Amniotic epithelial cell (primary cell): ENCODE results near the gene DLK1.

ENCODE experiments used
- DNase-seq: peaks from one replicate; pipeline ENCODE4 v3.0.0-alpha.2; 2010; ENCODE audit warnings: low read depth

Gene DLK1

DNA sequence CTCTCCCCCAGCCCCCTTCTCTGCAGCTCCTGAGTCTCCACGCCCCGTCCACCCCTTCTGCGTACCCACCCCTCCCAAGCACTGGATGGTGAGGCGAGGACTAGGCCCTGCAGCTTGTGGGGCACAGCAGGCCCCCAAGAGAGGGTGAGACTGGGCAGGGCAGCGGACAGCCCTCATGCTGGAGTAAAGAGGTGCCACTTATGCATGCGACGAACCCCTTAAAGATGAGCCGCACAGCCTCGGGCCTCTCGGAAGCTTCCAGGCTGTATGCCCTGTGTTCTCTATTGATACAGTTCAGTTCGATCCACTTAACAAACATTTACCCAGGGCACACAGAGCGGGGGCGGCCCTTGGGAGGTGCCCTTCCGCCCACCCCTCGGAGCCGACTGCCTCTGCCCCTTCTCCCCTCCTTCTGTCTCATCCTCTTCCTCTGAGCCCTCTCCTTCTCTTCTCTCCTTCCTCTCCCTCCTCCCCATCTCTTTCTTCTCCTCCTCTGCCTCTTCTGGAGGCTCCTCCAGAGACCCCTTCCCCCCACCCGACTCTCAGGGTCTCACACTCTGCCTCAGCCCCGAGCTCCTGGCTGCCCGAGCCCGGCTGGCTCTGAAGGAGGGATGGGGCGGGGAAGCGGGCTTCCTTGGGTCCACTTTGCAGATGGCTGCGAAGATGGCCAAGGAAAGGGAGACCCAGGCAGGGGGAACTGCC is 32.7 kb upstream of the DLK1 start:
- no peak for DNase-seq

DNA sequence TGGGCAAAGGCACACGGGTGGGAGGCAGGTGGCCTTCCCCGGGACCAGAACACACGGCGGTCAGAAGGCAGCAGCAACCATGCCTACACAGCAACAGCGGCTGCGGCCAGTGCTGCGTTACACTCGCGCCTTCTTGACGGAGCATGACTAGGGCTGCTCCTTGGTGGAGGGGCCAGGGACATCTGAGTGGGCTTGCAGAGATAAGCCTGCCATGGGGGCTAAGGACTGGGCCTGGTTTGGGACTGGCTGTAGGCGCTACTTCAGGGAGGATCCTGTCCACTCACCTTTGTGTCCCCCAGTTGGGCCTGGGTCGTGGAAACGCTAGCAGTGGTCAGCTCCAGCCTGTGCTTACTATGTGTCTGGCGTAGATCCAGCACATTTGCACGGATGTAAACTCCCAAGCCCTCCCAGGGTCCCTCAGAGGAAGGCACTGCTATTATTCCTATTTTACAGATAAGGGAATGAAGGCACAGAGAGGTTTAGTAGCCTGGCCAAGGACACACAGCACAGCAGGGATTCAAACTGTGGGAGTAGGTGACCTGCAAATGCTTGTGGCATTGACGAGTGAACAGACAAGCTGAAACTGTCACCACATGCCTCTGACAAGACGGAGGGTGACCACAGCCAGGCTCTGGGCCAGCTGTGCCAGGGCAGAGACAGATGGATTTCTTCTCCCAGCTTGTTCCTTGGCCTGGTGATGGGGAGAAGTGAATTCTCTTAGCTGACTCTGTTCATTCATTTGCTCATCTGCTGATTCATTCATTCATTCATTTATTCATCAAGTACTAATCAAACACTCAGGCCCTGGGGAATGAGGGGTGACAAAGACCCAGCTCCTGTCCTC is 31.9 kb upstream of the DLK1 start:
- no peak for DNase-seq

DNA sequence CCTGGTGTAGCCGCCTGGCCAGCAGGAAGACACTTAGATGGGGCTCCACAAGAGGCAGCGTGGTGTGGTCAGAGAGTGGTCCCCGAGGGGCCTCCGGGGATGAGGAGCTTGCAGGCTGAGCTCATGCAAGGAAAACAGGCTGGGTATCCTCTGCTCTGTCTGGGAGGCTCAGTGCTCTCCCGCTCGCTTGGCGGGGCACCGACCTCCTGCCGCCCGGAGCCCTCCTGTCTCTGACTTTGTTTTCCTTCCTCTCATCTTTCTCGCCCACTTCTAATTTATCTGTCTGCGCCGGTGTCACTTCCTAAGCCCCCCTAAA is 31.3 kb upstream of the DLK1 start:
- no peak for DNase-seq

DNA sequence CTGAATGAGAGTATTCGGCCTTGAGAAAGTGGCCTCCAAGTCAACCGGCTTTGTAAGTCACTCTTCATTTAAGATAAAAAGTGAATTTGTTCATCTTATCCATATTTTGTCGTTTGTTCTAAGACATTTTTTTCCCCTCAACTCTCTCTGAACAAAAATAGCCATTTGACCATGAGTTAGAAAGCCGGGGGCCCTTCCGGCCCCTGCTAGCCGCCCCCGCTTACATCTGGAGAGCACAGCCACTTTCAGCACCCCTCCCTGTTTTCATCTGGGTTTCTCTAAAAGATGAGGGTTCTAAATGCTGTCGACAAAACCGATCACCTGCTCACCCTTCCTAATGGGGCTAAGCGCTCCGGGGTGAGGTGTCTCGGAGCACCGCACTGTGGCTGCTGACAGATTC is 30.7 kb upstream of the DLK1 start:
- DNase-seq = no peak

DNA sequence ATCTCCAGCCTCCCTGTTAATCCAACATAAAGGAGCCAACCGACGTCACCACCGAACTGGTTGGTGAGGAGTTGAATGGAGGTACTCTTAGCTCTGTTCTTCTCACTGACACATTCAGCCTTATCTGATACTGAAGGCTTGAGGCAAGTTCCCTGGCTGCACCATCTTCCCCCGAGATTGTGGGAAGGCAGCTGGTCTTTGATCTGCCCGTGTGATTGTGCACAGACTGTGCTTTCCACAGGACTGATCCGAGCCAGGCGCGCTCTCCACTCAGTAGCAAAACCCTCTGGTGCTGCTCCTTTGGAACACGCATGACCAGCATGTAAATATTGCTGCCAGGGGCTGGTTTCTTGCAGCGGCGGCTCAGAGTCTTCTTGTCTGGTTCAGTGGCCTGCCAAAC is 30.1 kb upstream of the DLK1 start:
- DNase-seq = peak; percentile 78

DNA sequence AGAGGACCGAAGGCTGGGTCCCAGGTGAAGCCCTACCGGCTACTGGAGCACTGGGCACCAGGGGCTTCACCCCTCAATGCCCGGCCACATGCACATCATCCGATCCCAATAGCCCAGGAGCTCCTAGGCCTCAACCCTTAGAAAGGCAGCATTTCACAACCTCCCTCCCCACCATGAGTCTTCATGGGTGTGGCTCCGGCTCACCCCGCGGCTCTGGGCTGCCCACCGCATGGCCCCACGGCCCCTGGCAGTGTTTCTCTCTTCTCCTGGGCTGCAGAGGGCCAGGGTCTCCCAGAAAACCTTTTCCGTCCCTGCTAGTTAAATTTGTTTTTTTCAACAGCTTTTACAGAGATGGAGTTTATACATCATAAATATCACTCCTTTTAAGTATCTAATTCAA is 28.6 kb upstream of the DLK1 start:
- DNase-seq = no peak

DNA sequence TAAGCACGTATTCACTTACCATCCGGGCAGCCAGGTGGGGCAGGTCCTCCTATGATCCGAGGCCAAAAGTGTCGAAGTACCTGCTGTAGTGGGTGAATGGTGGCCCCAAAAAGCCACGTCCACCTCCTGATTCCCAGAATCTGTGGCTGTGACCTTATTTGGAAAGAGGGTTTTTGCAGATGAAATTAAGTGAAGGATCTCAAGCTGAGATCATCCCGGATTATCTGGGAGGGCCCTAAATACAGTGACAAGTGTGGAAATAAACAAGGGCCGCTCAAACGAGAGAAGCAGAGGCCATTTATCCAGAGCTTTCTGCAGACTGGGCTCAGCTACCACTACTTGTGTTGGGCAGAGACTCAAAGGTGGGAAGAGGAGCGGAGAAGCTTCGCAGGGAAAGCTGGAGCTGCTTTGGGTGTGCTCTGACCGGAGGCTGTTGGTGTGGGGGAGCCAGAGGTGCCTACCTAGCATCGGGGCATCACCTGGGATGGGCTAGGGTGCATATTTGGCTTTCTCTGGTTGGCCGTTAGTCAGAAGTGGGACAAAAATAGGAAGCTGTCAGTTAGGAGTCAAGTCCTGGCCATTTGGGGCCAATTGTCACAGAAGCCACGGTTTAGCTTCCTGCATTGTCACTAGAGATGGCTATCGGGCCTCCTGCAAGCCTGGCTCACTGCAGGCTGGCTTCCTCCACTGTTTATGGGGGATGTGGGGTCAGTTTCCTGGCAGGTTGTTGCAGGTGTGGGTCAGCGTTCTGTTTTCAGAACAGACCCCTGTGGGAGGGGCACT is 27.8 kb upstream of the DLK1 start:
- DNase-seq = no peak

DNA sequence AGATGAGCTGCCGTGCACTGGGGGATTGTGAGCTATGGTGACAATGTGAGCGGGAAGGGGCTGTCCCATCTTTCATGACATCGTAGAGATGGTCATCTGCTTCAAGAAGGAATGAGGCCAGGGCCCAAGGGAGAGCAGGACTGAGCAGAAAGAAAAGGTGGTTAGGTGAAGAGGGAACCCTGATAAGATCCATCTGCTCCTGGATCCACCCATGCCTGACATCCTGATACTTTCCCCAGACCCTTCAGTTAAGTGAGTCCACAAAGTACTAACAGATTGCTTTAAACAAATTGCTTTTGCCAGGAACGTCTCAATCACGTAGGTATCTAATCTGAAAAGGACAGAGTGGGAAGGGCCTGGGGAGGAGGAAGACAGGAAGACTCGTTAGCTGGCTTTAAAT is 25.4 kb upstream of the DLK1 start:
- no peak for DNase-seq

DNA sequence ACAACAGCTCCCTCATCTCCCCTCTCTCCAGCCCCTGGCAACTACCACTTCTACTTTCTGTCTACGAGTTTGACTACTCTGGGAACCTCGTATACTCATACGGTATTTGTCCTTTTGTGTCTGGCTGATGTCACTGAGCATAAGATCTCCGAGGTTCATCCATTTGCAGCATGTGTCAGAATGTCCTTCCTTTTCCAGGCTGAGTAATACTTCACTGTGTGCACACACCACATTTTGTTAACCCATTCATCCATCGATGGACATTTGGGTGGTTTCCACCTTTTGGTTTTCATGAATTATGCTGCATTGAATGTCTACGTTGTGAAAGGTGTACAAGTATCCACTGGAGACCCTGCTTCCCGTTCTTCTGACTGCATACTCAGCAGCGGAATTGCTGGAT is 24.1 kb upstream of the DLK1 start:
- no peak for DNase-seq

DNA sequence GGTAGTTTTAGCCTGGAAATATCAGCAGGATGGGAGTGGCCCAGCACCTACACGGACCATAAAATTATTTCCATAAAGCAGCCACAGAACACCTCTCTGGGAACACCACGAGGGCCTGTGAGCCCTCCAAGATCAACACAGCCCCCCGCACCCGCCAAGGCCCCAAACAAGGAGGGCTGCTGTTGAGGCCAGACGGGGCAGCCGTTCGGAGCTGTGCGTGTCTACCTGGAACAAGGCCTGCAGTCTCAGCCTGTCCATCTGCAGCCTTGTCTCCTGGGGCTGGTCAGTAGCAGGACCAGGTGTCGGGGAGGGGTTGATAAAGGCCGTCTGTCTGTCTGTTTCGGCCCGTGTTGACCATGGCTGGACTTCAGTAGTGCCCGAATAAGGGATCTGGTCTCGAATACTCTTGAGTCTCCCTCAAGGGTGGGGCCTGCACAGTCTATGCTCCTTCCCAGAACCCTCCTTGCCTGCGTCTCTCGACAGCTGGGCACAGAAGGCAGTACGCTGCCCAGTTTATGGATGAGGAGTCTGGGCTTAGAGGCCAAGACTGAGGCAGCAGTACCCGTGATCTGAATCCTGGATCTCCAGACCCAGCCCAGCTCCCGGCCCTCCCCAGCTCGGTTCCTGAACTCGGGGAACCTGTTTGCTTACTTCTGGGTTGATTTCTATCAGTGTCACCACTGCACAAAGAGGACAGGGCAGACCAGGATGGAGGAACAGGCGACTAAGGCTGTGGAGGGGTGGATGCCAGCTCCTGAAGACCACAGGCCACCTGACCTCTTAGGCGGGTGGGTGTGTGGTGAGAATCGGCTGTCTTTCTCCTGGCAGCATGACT is 23.1 kb upstream of the DLK1 start:
- DNase-seq = no peak

DNA sequence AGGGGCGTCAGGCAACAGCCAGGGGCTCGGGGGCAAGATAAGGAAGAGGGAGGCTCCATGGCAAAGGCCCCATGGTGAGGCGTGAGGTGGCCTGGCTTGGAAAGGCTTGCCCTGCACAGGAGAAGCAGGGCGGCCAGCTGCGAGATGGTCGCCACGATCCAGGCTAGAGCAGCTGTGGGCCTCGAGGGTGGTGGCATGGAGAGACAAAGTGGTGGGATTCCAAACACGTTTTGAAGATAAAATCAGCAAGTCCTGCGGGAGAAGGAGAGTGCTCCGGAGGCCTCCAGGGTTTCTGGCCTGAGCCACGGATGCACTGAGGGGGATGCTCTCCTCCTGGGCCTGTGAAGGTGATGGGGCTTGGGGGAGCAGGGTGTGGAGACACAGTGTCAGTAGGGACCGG is 20.5 kb upstream of the DLK1 start:
- no peak for DNase-seq

DNA sequence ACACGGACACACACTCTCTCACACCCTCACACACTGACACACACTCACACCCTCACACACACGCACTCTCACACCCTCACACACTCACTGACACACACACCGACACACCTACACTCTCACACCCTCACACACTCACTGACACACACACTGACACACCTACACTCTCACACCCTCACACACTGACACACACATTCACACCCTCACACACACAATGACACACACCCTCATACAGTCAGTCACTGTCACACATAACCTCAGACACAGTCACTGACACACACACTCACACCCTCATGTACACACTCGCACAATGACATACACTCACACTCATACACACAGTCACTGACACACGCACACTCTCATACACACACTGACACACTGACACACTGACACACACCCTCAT is 19.8 kb upstream of the DLK1 start:
- no peak for DNase-seq

DNA sequence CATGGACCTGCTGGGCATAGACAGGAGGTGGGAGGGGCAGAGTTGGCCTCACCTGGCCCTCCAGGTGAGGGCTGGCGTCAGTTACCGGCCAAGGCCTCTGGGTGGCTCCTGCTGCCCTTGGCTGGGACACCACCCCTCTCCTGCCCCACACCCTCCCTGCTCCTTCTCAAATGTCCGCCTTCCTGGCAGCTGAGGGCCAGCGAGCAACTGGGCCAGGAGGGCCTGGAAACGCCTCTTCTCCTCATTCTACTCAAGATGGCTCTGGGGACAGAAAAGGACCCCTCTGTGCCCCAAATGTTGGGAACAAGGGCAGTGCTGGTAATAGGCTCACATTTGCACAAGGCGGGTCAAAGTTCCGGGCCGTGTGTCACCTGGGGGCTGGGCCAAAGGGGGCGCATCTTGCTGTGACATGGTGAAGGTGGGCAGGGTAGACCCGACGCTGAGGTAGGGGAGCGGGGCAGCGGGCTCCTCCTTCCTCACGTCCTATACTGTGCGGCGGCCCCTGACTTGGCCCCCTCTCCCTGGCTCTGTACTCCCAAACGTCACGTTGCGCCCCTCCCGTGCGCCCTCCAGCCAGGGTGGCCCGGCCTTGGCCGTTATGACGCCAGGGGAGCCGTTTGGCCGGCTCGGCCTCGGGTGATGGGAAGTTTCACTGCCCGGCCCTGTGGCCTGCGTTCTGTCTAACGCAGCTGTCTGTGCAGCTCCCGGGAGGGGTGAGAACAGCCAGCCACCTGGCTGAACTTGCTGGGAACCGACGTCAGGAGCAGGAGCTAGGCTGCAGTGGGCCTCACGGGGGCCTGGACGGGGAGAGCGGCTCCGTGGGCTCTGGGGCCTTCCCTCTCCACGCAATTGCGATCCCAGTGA is 18.0 kb upstream of the DLK1 start:
- peak; percentile 93 for DNase-seq

DNA sequence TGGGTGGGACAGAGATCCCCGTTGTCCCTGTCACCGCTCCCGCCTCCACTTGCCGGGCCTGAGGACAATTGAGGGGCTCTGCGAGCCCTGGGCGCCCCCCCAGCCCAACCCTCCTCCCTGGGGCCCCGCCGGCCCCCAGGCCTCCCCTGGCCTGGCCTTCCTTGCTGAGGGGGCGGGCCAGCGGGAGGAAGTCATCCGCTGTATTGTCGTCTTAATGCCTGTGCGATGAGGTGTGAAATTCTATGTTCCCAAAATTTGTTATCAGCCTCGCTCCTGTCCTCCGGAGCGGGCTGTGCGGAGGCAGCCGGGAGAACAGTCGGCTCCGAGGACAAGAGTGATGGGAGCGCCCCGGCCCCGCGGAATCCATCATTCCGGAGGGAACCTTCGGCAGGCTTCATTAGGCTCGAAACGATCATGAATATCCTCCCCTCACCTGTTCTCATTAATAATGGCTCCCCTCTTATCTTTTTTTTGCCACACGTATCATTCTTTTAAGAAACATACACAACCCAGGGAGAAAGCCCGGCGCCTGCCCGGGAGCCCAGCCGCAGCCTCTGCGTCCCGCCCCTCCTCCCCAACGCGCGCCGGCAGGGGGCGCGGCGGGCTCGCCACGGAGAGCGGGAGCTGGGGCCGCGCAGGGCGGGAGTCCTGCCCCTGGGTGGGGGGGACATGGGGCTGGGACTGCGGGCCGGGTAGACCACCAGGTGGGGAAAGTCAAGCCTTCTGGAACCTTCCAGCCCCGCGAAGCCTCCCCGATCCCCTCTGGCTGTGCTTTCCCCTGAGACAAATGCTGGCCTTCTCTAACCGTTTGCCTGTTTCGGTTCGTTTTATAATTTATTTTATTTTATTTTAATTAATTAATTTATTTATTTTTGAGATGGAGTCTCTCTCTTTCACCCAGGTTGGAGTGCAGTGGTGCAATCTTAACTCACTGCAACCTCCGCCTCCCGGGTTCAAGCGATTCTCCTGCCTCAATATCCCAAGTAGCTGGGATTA is 17.1 kb upstream of the DLK1 start:
- peak; percentile 31 for DNase-seq

DNA sequence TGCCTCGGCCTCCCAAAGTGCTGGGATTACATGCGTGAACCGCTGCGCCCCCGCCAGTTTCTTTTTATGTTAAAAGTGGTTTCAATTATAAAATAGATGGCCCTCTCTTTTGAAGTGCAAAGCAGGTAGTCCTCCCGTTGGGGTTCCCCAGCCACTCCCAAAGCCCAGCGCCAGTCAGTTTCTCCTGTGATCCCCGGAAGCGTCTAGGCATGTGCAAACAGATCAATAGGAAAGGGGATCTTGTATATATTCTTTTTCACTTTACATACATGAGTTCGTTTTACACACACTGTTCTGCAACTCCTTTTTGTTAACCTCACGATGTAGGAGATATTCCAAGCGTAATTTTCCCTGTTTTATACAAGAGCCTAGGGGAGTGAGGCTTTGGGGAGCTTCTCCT is 16.3 kb upstream of the DLK1 start:
- no peak for DNase-seq

DNA sequence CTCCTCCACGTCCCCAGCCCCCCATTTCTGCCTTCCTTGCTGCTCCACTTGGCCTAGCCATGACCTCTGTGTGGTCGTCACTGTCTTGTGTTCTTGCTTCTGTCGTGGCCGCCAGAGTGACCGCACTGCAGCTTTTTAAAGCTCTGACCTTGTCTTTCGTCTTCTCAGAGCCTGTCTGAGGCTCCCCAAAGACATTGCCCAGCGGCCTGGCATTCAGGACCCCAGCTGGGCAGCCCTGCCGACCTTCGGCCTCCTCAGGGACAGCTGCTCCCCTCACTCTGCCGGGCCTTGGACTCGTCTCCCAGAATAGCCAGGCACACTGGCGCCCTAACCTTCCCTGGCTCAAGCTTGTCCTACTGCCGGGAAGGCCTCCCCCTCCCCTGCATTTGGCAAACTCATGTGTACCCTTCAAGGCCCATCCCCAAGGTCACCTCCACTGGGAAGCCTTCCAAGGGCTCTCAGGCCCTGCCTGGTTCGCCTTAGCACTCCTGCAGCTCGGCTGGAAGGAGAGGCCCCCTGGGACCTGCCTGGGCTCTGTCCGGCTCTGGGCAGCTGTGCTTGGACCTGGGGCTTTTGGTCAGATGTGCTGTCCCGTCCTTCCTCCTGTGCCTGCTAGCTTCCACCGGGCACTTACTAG is 15.7 kb upstream of the DLK1 start:
- no peak for DNase-seq

DNA sequence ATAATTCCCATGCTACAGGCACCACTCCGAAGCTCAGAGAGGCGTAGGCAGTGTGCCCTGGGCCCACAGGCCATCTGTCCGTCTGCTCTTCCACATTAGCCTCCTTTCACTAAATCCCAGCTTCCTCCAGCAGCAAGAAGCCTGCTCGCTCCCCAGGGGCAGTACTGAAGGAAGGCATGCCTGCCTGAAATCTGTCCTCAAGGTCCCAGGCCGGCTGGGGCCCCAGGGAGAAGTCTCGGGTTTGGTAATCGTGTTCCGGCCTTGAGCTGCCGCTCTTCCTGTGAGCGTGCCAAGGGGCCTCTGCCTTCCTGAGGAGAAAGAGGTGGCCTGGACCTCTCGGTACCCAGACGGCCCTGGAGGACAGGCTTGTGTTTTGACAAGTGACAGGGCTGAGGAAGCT is 15.2 kb upstream of the DLK1 start:
- peak; percentile 28 for DNase-seq

DNA sequence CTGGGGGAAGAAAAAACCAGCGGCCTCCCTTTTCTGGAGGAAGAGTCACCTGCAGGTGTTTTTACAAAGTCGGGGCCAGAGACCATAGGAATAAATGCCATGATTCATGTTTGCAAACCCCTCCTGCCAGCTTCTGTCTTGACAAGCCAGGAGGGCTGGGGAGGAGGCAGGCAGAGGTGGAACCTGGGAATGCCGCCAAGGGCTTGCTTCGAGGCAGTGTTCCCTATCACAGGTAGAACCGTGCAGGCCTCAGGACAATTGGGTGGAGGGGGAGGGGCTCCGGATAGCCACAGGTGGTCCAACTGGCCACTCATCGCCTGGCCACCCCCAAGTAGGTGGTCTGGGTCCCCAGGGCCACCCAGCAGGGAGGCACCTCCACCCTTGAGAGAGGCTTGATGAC is 14.2 kb upstream of the DLK1 start:
- DNase-seq = no peak

DNA sequence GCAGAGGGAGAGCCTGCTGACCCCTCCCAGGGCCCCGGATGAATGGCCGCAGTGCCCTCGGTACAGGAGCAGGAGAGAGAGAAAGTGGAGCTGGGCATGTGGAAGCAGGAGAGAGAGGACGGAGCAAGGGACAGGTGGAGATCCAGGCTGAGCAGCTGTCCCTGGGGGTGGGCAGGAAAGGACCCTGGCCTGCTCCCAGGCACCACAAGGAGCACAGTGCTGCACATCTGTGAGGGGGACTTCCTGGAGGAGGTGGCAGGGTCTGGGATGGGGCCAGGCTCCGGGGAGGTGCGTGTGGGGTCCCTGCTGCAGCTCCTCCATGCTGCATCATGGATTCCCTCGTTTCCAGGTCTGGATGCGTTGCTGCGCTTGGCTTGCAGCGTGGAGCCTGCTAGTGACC is 13.0 kb upstream of the DLK1 start:
- DNase-seq = no peak
